NCI-H2227 (cell line): Measurements from ENCODE around the gene NRG3.

Source experiments
- DNase-seq: peaks from one replicate; lab custom pipeline; 2025; ENCODE audit not compliant: unreplicated experiment; lab: John Stamatoyannopoulos, UW

NRG3 gene

DNA sequence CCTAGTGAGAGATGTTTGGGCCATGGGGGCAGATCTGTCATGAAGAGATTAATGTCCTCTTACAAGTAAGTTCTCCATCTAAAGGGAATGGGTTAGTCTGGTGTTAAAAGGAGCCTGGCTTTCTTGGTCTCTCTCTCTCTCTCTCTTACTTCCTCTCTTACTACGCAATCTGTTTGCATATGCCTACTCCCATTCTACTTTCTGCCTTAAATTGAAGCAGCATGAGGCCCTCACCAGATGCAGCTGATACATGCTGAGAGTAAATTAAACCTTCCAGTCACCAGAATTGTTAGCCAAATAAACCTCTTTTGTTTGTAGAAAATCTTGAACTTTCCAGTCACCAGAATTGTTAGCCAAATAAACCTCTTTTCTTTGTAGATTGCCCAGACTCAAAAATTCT is 884.1 kb downstream of the NRG3 start:
- DNase-seq = no peak

- DNase-seq = no peak
Measured at GRCh38 chr10:82762641-82763040, 887.6 kb downstream of the NRG3 start.

DNA sequence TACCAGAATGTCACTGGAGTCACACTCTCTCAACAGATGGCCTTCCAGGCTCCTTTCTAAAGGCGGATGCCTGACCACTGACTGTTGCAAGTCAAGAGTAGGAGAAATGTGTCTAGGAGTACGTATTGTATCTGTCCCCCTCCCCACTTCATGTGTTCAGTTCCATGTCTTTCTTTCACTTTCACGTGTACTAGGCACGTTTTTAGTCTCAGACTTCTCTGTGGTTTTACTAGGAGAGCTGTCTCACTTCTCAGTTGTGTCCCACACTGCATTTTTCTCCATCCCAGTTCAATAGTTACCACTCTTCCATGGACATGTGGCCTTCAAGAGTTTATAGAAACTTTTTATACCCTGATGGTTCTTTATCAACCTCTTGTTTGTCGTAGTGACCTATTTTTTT is 893.0 kb downstream of the NRG3 start:
- DNase-seq = no peak

- DNase-seq = no peak
Measured at GRCh38 chr10:82778908-82779307, 903.9 kb downstream of the NRG3 start.

DNA sequence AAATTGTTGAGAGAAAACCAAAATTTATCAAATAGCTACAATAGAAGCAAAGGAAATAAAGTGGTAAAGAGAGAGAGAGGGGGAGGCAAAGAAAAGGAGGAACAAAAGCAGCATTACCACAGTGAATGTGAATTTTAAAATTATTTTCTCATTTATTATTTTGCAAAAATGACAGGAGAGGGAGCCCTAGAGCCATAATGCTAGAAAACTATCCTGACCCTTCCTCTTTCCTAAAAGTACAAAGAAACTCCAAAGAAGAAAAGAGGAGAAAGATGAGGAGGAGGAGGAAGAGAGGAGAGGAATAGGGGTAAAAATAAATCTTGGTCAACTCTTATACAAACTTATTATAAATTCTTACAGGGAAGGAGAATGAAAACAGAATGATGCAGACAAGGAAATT is 921.5 kb downstream of the NRG3 start:
- no peak for DNase-seq

GRCh38 chr10:82801289-82801688 is 926.3 kb downstream of the NRG3 start:
- no peak for DNase-seq

GRCh38 chr10:82811621-82812020 is 936.6 kb downstream of the NRG3 start:
- DNase-seq = no peak

DNA sequence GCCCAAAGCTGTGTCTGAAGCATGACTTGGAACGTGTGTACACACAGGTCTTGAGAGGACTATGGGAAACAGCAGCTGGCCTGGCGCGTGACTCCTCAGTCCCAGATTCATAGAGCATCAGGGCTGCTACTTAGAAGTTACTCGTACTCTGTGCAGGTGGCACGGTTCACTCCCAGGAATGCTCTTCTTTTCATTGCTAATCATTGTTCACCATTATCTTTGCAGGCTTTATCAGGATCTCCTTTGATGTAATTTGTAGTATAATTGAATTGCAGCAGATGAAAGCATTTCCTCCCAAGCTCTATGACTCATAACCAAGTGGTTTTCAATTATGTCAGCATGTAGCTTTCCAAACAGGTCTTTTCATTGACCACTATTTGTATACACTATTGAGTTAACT is 938.9 kb downstream of the NRG3 start:
- DNase-seq = no peak

GRCh38 chr10:82814635-82815034 is 939.6 kb downstream of the NRG3 start:
- no peak for DNase-seq

DNA sequence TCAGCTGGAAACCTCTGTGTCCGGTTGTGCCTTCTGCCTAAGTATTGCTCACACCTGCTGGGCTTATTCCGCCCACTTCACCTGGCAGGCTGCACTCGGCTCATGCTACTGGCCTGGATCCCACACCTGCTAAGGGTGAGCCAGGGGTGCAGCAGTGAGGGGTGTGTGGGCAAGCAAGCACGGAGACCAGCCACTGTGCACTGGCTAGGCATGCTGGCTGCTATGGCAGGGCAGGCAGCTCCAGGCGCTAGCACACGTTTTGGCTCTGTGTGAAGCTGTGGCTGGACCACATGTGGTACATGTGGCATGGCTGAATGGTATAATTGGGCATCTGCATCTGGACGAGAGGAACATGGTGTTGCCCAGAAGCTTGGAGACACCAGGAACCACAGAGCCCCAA is 940.7 kb downstream of the NRG3 start:
- DNase-seq = no peak

- DNase-seq = no peak
Measured at GRCh38 chr10:82817676-82818422, 942.9 kb downstream of the NRG3 start.

- DNase-seq = no peak
Measured at GRCh38 chr10:82821043-82821442, 946.0 kb downstream of the NRG3 start.

DNA sequence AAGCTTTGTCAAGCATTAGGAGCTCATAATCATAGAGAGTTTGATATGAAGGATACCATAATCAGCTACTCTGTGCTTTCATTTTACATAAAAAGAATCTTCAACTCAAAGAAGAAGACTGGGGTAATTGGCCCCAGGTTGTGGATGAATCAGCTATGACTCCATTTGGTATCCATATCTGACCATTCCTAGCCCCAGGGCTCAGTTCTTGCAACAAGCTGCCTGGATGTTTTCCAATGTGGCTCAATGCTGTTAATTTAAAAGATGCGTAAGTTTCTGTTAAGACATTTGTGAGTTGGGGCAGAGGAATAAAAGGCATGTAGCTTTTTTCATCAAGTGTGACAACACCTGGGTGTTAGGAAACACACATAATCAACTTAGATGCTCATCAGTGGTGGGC is 951.1 kb downstream of the NRG3 start:
- DNase-seq = no peak

- no peak for DNase-seq
Measured at GRCh38 chr10:82827901-82828300, 952.9 kb downstream of the NRG3 start.

- DNase-seq = no peak
Measured at GRCh38 chr10:82847242-82847641, 972.2 kb downstream of the NRG3 start.

GRCh38 chr10:82850191-82850590 is 975.2 kb downstream of the NRG3 start:
- DNase-seq = no peak

DNA sequence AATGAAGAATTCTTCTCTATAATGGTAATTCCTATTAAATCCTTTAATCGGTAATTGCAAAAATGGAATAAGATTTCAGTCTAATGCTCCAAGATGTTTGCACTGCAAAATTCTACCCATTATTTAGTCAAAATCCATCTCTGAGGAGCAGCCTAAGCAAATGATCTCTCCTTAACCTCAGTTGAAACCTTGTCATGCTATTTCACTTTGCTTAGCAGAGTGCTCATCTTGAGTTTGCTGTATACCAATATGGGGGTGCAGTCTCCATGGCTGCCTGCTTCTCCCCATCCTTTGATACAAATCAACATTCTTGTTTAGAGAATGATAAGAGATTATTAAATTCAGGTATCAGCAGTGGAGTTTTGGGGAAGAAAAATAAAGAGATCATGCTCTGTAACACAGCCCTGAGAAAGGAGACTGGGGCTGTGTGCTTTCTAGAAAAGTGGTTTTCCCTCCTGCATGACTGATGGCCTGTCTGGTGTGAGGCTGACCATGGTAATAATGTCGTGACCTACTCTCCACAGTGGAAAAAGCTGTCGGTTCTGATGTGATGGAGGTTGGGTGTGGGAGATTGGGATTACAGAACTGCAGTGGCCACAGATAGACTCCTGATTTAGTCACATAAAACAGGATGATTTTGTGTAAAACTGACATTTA is 982.1 kb downstream of the NRG3 start:
- no peak for DNase-seq

- no peak for DNase-seq
Measured at GRCh38 chr10:82861889-82862288, 986.9 kb downstream of the NRG3 start.

DNA sequence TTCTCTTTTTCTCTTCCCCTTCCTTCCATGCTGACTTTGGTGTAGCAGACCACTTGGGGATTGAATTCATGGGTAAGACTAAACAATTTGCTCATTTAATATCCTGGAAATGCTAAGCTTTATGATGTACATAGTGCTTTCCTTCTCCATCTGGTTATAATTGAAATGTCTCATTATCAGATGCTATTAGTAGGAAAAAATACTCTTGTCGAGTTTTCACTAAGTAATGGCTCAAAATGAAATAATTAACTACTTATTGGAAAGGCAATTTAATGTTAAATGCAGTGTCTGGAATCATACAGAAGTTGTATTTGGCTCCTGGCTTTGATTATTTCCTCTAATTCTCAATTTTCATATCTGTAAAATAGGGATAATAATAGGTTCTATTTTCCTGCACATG is 990.4 kb downstream of the NRG3 start:
- no peak for DNase-seq

GRCh38 chr10:82866424-82867020 is 991.5 kb downstream of the NRG3 start:
- no peak for DNase-seq

- DNase-seq = no peak
Measured at GRCh38 chr10:82867056-82867455, 992.1 kb downstream of the NRG3 start.

DNA sequence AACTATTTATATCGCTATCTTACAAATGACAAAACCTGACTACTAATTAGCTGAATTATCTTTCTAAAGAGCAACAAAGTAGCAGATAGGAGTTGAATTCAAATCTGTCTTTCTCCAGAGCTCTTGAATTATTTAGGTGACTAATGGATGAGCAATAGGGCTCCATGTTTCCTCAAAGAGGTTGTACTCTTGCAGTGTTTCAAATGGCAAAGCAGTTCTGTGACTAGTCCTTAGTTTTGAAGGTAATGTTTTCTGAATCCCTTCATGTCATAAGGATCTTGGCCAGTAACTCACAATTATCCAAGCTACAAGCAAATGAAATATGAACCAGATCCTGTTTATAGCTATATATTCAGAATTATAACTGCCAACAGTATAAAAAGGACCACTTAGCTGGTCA is 999.7 kb downstream of the NRG3 start:
- DNase-seq = no peak
